Naive thymus-derived CD4-positive, alpha-beta T cell (primary cell): ENCODE data around the gene PFKP. TPM values are rescaled to one million over a fixed set of nuclear protein-coding genes. Genes with fewer than 3 reads are reported as not detected.
A peak's percentile ranks its signal among the peaks of the same experiment; 100 is the strongest.

Experiments
- ATAC-seq: fragments of 150-1000 bp; cut with Tn5 transposase; 2 replicates; pipeline ENCODE4 v1.10.0; 2021; ENCODE audit warnings: mild to moderate bottlenecking, moderate library complexity
- CTCF ChIA-PET: fragments of 350-600 bp; sonication (Branson Sonifier 250); formaldehyde crosslinking; loops from one replicate; lab custom pipeline; 2021; ENCODE audit warnings: antibody characterized with exemption; lab: Charles Lee
- POLR2A ChIA-PET: fragments of 350-600 bp; sonication (Branson Sonifier 250); formaldehyde crosslinking; loops from one replicate; lab custom pipeline; 2021; ENCODE audit warnings: antibody characterized with exemption, inconsistent platforms; lab: Charles Lee
- DNase-seq, 9 donors: peaks; one replicate each; pipeline versions ENCODE4 v3.0.0 to v3.0.0-alpha.2; 2020 to 2022; ENCODE audit warnings: mixed read lengths in 1 of 9
- H3K27ac ChIP-seq: one replicate; pipeline ENCODE4 v1.7.0; 2013; ENCODE audit warnings: mild to moderate bottlenecking, low read depth, low read length, moderate library complexity
- H3K27me3 ChIP-seq, 2 donors: one replicate each; pipeline ENCODE4 v1.7.0; 2013; ENCODE audit warnings: low read length in 2 of 2, mild to moderate bottlenecking in 2 of 2, moderate library complexity in 2 of 2; ENCODE audit not compliant: control insufficient read depth in 2 of 2, insufficient read depth in 2 of 2
- H3K36me3 ChIP-seq, 3 experiments: 1 replicate in 2 of 3; 2 replicates in 1 of 3; pipeline ENCODE4 v1.7.0; 2013; ENCODE audit warnings: low read length in 3 of 3, mild to moderate bottlenecking in 3 of 3, moderate library complexity in 1 of 3; ENCODE audit not compliant: insufficient read depth in 3 of 3, control insufficient read depth in 2 of 3
- H3K4me1 ChIP-seq, 2 donors: one replicate each; pipeline ENCODE4 v1.7.0; 2013; ENCODE audit warnings: low read length in 2 of 2, mild to moderate bottlenecking in 2 of 2, moderate library complexity in 1 of 2; ENCODE audit not compliant: control insufficient read depth in 2 of 2, insufficient read depth in 2 of 2
- H3K4me3 ChIP-seq: 2 replicates; pipeline ENCODE4 v1.7.0; 2013; ENCODE audit warnings: mild to moderate bottlenecking, low read length
- H3K9me3 ChIP-seq, 3 experiments: 1 replicate in 2 of 3; 2 replicates in 1 of 3; pipeline ENCODE4 v1.7.0; 2013; ENCODE audit warnings: low read length in 3 of 3; ENCODE audit not compliant: control insufficient read depth in 2 of 3
- H3K27ac Mint-ChIP-seq, 9 donors: one replicate each; pipeline ENCODE4 v1.8.0; 2020 to 2022; ENCODE audit warnings: mixed read lengths in 9 of 9, mild to moderate bottlenecking in 8 of 9, moderate library complexity in 5 of 9, inconsistent platforms in 2 of 9
- H3K27me3 Mint-ChIP-seq, 5 donors: one replicate each; pipeline ENCODE4 v1.8.0; 2021 to 2022; ENCODE audit warnings: mixed read lengths in 5 of 5, mild to moderate bottlenecking in 1 of 5
- H3K36me3 Mint-ChIP-seq, 5 donors: one replicate each; pipeline ENCODE4 v1.8.0; 2020 to 2022; ENCODE audit warnings: mixed read lengths in 5 of 5, mild to moderate bottlenecking in 3 of 5, inconsistent platforms in 1 of 5
- H3K4me1 Mint-ChIP-seq, 7 donors: one replicate each; pipeline ENCODE4 v1.8.0; 2020 to 2022; ENCODE audit warnings: mixed read lengths in 7 of 7, mild to moderate bottlenecking in 3 of 7, inconsistent platforms in 1 of 7
- H3K4me3 Mint-ChIP-seq, 10 donors: one replicate each; pipeline ENCODE4 v1.8.0; 2020 to 2022; ENCODE audit warnings: mild to moderate bottlenecking in 10 of 10, mixed read lengths in 10 of 10, moderate library complexity in 6 of 10, inconsistent platforms in 2 of 10
- H3K9me3 Mint-ChIP-seq, 11 donors: one replicate each; pipeline ENCODE4 v1.8.0; 2020 to 2022; ENCODE audit warnings: mixed read lengths in 11 of 11, mild to moderate bottlenecking in 4 of 11, inconsistent platforms in 1 of 11, moderate library complexity in 1 of 11
- intact Hi-C, 2 donors: fragments of 100-400 bp; cut with micrococcal nuclease; formaldehyde crosslinking; loops; one replicate each; pipeline ENCODE4 v1.15.1; 2023
- polyA plus RNA-seq, 2 donors: library from polyadenylated mRNA; unstranded; fragments of 300-500 nt; fragmentation: Illumina TruSeq; gene quantifications; one replicate each; pipeline ENCODE4 v1.2.3, GENCODE V29; 2021
- total RNA-seq, 6 experiments: library from RNA in 5 of 6; stranded (reverse) in 5 of 6; gene quantifications; 1 replicate in 5 of 6; 2 replicates in 1 of 6; pipeline ENCODE4 v1.2.3 and lab custom pipeline; 2021 to 2026

Gene PFKP
- total and polyA plus RNA-seq, 7 experiments from 2014 or later, result 23.8 to 219 (median 44.9) TPM

- no peak overlapping the region for H3K4me3 Mint-ChIP-seq
- H3K27me3 Mint-ChIP-seq, result peaks cover 7 to 48% (median 33%) of the 10 kb centered on the region in 5 donors
- Histone ChIP-seq H3K9me3 (no peaks in the 10 kb centered on the region), H3K27ac (no peak overlapping the region), H3K4me3 (no peak overlapping the region), H3K27me3 (no peaks in the 10 kb centered on the region), H3K4me1 (no peaks in the 10 kb centered on the region), H3K36me3 (no peaks in the 10 kb centered on the region)
- intact Hi-C loops, result no loop called here
- DNase-seq (no peak), ATAC-seq (peak; percentile 45)
- no peak overlapping the region for H3K27ac Mint-ChIP-seq
- H3K4me1 Mint-ChIP-seq, result peaks cover 0 to 5% (median 0%) of the 10 kb centered on the region in 7 donors
- ChIA-PET POLR2A (no interaction called here), CTCF (no interaction called here)
- peaks cover 0 to 17% (median 9%) of the 10 kb centered on the region in 11 donors for H3K9me3 Mint-ChIP-seq
- peaks cover 0 to 4% (median 0%) of the 10 kb centered on the region in 5 donors for H3K36me3 Mint-ChIP-seq
These were observed 31.0 kb upstream of the PFKP start for GRCh38 chr10:3036155-3037021.

GRCh38 chr10:3037182-3037581 is 30.2 kb upstream of the PFKP start:
- ATAC-seq, result no peak
- Mint-ChIP-seq H3K9me3 (peaks cover 0 to 17% (median 7%) of the 10 kb centered on the region in 11 donors), H3K4me1 (peaks cover 0 to 5% (median 0%) of the 10 kb centered on the region in 7 donors), H3K36me3 (peaks cover 0 to 4% (median 0%) of the 10 kb centered on the region in 5 donors), H3K27ac (no peak overlapping the region), H3K27me3 (peaks cover 3 to 40% (median 26%) of the 10 kb centered on the region in 5 donors), H3K4me3 (no peak overlapping the region)
- H3K27ac ChIP-seq, result no peak overlapping the region
- H3K36me3 ChIP-seq, result no peaks in the 10 kb centered on the region
- no peaks in the 10 kb centered on the region for H3K9me3 ChIP-seq
- DNase-seq, result no peak
- H3K4me3 ChIP-seq, result no peak overlapping the region
- no peaks in the 10 kb centered on the region for H3K27me3 ChIP-seq
- ChIA-PET CTCF (no interaction called here), POLR2A (no interaction called here)
- no peaks in the 10 kb centered on the region for H3K4me1 ChIP-seq
- intact Hi-C loops, result no loop called here

GRCh38 chr10:3040069-3040468 is 27.3 kb upstream of the PFKP start:
- Histone ChIP-seq H3K36me3 (no peaks in the 10 kb centered on the region), H3K4me3 (no peak overlapping the region), H3K27me3 (no peaks in the 10 kb centered on the region), H3K9me3 (no peaks in the 10 kb centered on the region), H3K4me1 (no peaks in the 10 kb centered on the region), H3K27ac (no peak overlapping the region)
- ChIA-PET POLR2A (no interaction called here), CTCF (no interaction called here)
- Mint-ChIP-seq H3K27me3 (peaks cover 9 to 27% (median 20%) of the 10 kb centered on the region in 5 donors), H3K4me1 (peaks cover 0 to 8% (median 4%) of the 10 kb centered on the region in 7 donors), H3K9me3 (peaks cover 0 to 17% (median 7%) of the 10 kb centered on the region in 11 donors), H3K27ac (peak overlapping the region in 1 of 9 donors; percentile 9), H3K36me3 (peaks cover 0 to 4% (median 0%) of the 10 kb centered on the region in 5 donors), H3K4me3 (no peak overlapping the region)
- ATAC-seq (no peak), DNase-seq (no peak)
- intact Hi-C loops, result loop anchor here in 1 of 2 donors (10.0 kb wide), 1 partner anchor 1895 kb away; no protein-coding TSS in a partner anchor

GRCh38 chr10:3042589-3042988 is 24.8 kb upstream of the PFKP start:
- Mint-ChIP-seq H3K4me3 (no peak overlapping the region), H3K27ac (no peak overlapping the region), H3K27me3 (peaks cover 8 to 18% (median 10%) of the 10 kb centered on the region in 5 donors), H3K36me3 (peaks cover 0 to 3% (median 0%) of the 10 kb centered on the region in 5 donors), H3K9me3 (peaks cover 0 to 13% (median 5%) of the 10 kb centered on the region in 11 donors), H3K4me1 (peaks cover 0 to 5% (median 4%) of the 10 kb centered on the region in 7 donors)
- no peaks in the 10 kb centered on the region for H3K4me1 ChIP-seq
- ChIA-PET CTCF (no interaction called here), POLR2A (no interaction called here)
- no peak for ATAC-seq
- no peak for DNase-seq
- intact Hi-C loops, result loop anchor here (2.0 to 10.0 kb wide), 2 partner anchors 204 to 1898 kb away; no protein-coding TSS in a partner anchor
- no peaks in the 10 kb centered on the region for H3K27me3 ChIP-seq
- no peaks in the 10 kb centered on the region for H3K36me3 ChIP-seq
- H3K4me3 ChIP-seq, result no peak overlapping the region
- H3K9me3 ChIP-seq, result no peaks in the 10 kb centered on the region
- H3K27ac ChIP-seq, result no peak overlapping the region

- DNase-seq, result peak in 6 of 9 donors; percentile 15 to 51 (median 22)
- peaks cover 0 to 7% (median 4%) of the 10 kb centered on the region in 7 donors for H3K4me1 Mint-ChIP-seq
- ATAC-seq, result peak; percentile 72
- ChIA-PET POLR2A (no interaction called here), CTCF (no interaction called here)
- H3K36me3 Mint-ChIP-seq, result peaks cover 0 to 3% (median 0%) of the 10 kb centered on the region in 5 donors
- no peak overlapping the region for H3K4me3 Mint-ChIP-seq
- no peaks in the 10 kb centered on the region for H3K4me1 ChIP-seq
- intact Hi-C loops, result loop anchor here (1.0 to 10.0 kb wide), 3 partner anchors 115 to 1899 kb away; no protein-coding TSS in a partner anchor
- H3K27ac ChIP-seq, result no peak overlapping the region
- no peaks in the 10 kb centered on the region for H3K9me3 ChIP-seq
- H3K27me3 Mint-ChIP-seq, result peaks cover 8 to 16% (median 10%) of the 10 kb centered on the region in 5 donors
- H3K4me3 ChIP-seq, result no peak overlapping the region
- H3K36me3 ChIP-seq, result no peaks in the 10 kb centered on the region
- no peaks in the 10 kb centered on the region for H3K27me3 ChIP-seq
- H3K27ac Mint-ChIP-seq, result peak overlapping the region in 1 of 9 donors; percentile 48
- H3K9me3 Mint-ChIP-seq, result peaks cover 0 to 11% (median 4%) of the 10 kb centered on the region in 11 donors
These were observed 23.6 kb upstream of the PFKP start for GRCh38 chr10:3043512-3044368.

- ATAC-seq, result peak; percentile 45
- Histone ChIP-seq H3K9me3 (no peaks in the 10 kb centered on the region), H3K27ac (no peak overlapping the region), H3K36me3 (no peaks in the 10 kb centered on the region), H3K4me3 (no peak overlapping the region), H3K27me3 (no peaks in the 10 kb centered on the region), H3K4me1 (no peaks in the 10 kb centered on the region)
- Mint-ChIP-seq H3K4me3 (no peak overlapping the region), H3K4me1 (peaks cover 0 to 5% (median 4%) of the 10 kb centered on the region in 7 donors), H3K36me3 (no peaks in the 10 kb centered on the region), H3K27ac (no peak overlapping the region), H3K27me3 (peaks cover 6 to 22% (median 12%) of the 10 kb centered on the region in 5 donors), H3K9me3 (peaks cover 0 to 3% (median 0%) of the 10 kb centered on the region in 11 donors)
- no peak for DNase-seq
- ChIA-PET CTCF (no interaction called here), POLR2A (no interaction called here)
- intact Hi-C loops, result loop anchor here in 1 of 2 donors (10.0 kb wide), 1 partner anchor 1901 kb away; no protein-coding TSS in a partner anchor
These were observed 21.7 kb upstream of the PFKP start for GRCh38 chr10:3045471-3046209.
